Right ventricle myocardium inferior (tissue), 1 donor: ENCODE measurements around the gene RRP36. TPM values are rescaled to one million over a fixed set of nuclear protein-coding genes. Genes with fewer than 3 reads are reported as not detected.

Experiments
- total RNA-seq: library from RNA; stranded (reverse); fragmentation: NEBNext Ultra II Directional; extraction: Animal tissue kit (Norgen Biotek cat#: 25700); gene quantifications from one replicate; pipeline ENCODE4 v1.2.1, GENCODE V29; 2021
- donor health status: DM: no; HTN: yes; CAD: no; lungs with severe emphysema.

RRP36 gene
- total RNA-seq, 1 donor from 2014 or later: 26.1 TPM

Other genes with a start within 250 kb of the RRP36 start
- gene BICRAL, start 239.6 kb upstream of the RRP36 start, total RNA-seq: 11.6 TPM
- 44.5 TPM for gene RPL7L1, start 142.0 kb upstream of the RRP36 start, total RNA-seq
- not detected for gene PTCRA, start 105.6 kb upstream of the RRP36 start, total RNA-seq
- gene CNPY3, start 92.1 kb upstream of the RRP36 start, total RNA-seq: 22.9 TPM
- 0.97 TPM for gene GNMT, start 60.9 kb upstream of the RRP36 start, total RNA-seq
- gene PEX6, start 42.4 kb upstream of the RRP36 start, total RNA-seq: 25.5 TPM
- gene PPP2R5D, start 37.1 kb upstream of the RRP36 start, total RNA-seq: 34.2 TPM
- 32.1 TPM for gene MEA1, start 7.7 kb upstream of the RRP36 start, total RNA-seq
- 145 TPM for gene KLHDC3, start 7.4 kb upstream of the RRP36 start, total RNA-seq
- 7.3 TPM for gene CUL7, start 32.2 kb downstream of the RRP36 start, total RNA-seq
- gene MRPL2, start 37.8 kb downstream of the RRP36 start, total RNA-seq: 99.7 TPM
- 30.0 TPM for gene KLC4, start 38.0 kb downstream of the RRP36 start, total RNA-seq
- gene PTK7, start 54.7 kb downstream of the RRP36 start, total RNA-seq: 1.7 TPM
- 77.6 TPM for gene SRF, start 149.6 kb downstream of the RRP36 start, total RNA-seq
- 14.0 TPM for gene CUL9, start 160.6 kb downstream of the RRP36 start, total RNA-seq
- gene DNPH1, start 207.9 kb downstream of the RRP36 start, total RNA-seq: 29.9 TPM
- 0.19 TPM for gene TTBK1, start 221.9 kb downstream of the RRP36 start, total RNA-seq